ENCODE results near the gene AGRN. TPM values are rescaled to one million over a fixed set of nuclear protein-coding genes. Genes with fewer than 3 reads are reported as not detected.
"Not testable (repeated sequence)": the region's sequence is repeated elsewhere in the genome, so short reads cannot be mapped to it uniquely, and the experiment has no call there.

Gene AGRN
- total RNA-seq, 1 experiment from 2014 or later: 126 TPM

DNA sequence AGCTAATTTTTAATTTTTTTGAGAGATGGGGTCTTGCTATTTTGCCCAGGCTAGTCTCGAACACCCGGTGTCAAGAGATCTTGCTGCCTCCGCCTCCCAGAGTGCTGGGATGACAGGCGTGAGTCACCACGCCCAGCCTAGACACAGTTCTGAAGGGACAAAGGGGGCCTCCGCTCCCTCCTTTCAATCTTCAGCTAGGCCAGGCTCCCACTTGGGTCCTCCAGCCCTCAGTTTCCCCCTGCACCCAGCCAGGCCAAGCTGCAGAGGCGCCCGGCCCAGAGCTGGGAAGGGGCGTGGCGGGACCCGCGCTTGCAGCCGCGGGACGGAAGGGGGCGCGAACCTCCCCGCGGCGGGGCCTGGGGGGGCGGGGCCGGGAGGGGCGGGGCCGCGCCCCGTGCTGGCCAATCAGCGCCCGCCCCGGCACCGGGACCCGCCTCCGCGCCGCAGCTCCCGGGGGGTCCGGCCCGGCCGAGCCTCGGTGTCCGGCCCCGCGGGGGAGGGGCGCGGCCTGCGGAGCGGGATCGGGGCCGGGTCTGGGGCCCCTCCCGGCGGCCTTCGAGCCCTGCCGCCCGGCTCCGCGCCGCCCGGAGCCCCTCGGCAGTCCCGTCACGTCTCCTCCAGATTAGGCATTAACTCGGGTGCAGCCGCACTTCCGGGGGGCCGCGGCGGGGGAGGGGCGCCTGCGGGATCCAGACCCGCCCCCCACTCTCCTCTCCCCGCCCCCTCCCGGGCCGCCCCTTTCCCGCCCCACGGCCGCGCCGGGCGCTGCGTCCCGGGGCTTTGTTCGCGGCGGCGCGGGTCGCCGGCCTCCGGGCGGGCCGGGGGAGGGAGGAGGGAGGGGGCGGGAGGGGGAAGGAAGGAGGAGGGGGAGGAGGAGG, 559 bp upstream of the AGRN start:
- Histone ChIP-seq H3K27me3 (ENCODE audit: control insufficient read depth, insufficient read depth, low read length) (no peaks in the 10 kb centered on the region; the same call in 1 of the 2 replicates), H3K4me3 (ENCODE audit: insufficient read depth, low read depth, low read length) (peak overlapping the region; percentile 41)

DNA sequence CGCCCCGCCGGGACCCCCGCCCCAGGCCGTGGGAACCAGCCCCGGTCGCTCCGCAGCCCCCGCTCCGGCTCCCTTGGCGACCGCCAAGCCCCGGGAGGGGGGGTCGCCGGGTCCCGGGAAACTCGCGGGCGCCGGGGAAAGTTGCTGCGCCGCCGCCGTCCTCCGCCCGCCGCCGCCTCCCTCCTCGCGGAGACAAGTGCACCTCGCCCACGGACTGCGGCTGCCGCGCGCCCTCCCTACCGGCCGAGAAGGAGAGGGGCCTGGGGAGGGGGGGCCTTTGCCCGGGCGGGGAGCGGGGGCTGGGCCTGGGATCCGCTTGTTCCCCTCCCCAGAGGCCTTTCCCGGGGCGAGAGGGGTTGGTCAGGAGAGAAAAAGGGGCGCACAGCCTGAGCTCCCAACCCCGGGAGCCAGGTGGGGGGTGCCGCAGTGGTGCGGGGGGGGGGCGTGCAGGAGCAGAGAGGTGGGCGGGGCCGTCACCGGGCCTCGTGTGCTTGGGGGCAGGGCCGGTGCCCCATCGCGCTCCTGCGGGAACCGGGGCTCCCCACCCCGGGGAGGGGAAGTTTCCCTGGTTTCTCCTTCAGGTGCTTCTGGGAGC, 592 bp downstream of the AGRN start:
- DNase-seq: peak; percentile 85

More for the DNA sequence above, 559 bp upstream of the AGRN start:
- DNase-seq: peak; percentile 99
- peaks cover 1% of the 10 kb centered on the region for H3K36me3 ChIP-seq (replicated peaks; ENCODE audit: control insufficient read depth, insufficient read depth, low read length)

GRCh38 chr1:1021010-1021919, 1.3 kb downstream of the AGRN start:
- H3K36me3 ChIP-seq (replicated peaks; ENCODE audit: control insufficient read depth, insufficient read depth, low read length): peaks cover 1% of the 10 kb centered on the region
- H3K4me3 ChIP-seq (ENCODE audit: insufficient read depth, low read depth, low read length): peak overlapping the region; percentile 75
- DNase-seq: peak; percentile 80
- no peaks in the 10 kb centered on the region for H3K27me3 ChIP-seq (ENCODE audit: control insufficient read depth, insufficient read depth, low read length)

More for the DNA sequence above, 592 bp downstream of the AGRN start:
- no peaks in the 10 kb centered on the region for H3K27me3 ChIP-seq (ENCODE audit: control insufficient read depth, insufficient read depth, low read length)
- peak overlapping the region; percentile 75 for H3K4me3 ChIP-seq (ENCODE audit: insufficient read depth, low read depth, low read length)
- peaks cover 1% of the 10 kb centered on the region for H3K36me3 ChIP-seq (replicated peaks; ENCODE audit: control insufficient read depth, insufficient read depth, low read length)

DNA sequence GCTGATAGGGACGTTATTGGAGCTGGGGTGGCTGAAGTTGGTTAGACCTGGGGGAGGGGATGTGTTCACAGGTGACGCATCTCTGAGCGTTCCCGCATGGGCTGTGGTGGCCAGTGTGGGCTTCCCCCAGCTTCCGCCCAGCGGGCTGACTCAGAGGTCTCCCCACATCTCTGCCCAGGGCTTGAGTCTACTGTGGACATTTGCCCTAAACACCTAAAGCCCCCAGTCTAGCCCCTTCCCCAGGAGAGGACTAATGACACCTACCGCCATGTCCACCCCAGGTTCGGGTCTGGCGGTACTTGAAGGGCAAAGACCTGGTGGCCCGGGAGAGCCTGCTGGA, 2.0 kb downstream of the AGRN start:
- DNase-seq: no peak
- H3K4me3 ChIP-seq (ENCODE audit: insufficient read depth, low read depth, low read length): no peak overlapping the region
- H3K36me3 ChIP-seq (replicated peaks; ENCODE audit: control insufficient read depth, insufficient read depth, low read length): peaks cover 1% of the 10 kb centered on the region
- H3K27me3 ChIP-seq (ENCODE audit: control insufficient read depth, insufficient read depth, low read length): no peaks in the 10 kb centered on the region

DNA sequence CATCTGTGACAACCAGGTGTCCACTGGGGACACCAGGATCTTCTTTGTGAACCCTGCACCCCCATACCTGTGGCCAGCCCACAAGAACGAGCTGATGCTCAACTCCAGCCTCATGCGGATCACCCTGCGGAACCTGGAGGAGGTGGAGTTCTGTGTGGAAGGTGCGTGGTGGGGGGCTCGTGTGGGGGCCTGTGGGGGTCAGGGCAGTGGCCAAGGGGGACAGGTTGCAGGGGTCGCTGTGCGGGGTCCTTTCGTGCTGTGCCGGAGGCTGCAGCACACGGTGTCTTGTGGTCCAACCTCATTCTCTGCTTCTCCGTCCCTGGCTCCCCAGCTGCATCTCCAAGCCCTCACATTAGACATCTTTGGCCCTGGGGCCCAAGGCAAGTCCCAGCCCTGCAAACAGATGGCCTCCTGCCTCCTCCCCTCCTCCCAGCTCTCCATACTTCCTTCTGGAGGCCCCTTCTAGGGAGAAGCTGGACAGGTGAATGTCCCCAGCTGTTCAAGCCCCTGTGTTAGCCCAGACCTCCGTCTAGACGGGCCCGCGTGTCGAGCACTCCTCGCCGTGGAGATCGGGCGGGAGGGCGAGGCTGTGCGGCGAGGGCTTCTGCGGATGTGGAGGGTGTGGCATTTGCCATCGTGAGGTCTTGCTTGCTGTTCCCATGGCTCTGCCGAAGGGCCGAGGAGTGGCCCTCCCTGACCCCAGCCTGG, 2.5 kb downstream of the AGRN start:
- no peak overlapping the region for H3K4me3 ChIP-seq (ENCODE audit: insufficient read depth, low read depth, low read length)

DNA sequence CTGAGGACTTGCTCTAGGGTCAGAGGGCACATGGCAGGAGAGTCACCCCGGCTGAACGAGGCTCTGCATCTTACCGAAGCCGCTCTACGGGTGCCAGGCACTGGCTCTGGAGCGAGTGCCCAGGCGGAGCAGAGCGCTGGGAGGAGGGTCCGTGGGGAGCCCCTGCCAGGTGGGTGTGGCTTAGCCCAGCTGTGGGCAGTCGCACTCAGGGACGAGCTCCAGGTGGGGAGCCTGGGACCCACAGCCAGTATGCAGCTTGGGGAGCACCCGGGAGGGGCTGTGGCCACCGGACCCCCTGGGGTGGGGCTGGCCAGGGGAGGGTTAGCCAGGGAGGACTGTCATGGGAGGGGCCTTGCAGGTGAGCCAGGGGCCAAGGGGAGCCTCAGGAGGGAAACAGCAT, 3.8 kb downstream of the AGRN start:
- peaks cover 1% of the 10 kb centered on the region for H3K36me3 ChIP-seq (replicated peaks; ENCODE audit: control insufficient read depth, insufficient read depth, low read length)
- H3K27me3 ChIP-seq (ENCODE audit: control insufficient read depth, insufficient read depth, low read length): no peaks in the 10 kb centered on the region
- H3K4me3 ChIP-seq (ENCODE audit: insufficient read depth, low read depth, low read length): no peak overlapping the region
- peak; percentile 74 for DNase-seq

More for the DNA sequence above, 2.5 kb downstream of the AGRN start:
- Histone ChIP-seq H3K27me3 (ENCODE audit: control insufficient read depth, insufficient read depth, low read length) (no peaks in the 10 kb centered on the region), H3K36me3 (replicated peaks; ENCODE audit: control insufficient read depth, insufficient read depth, low read length) (peaks cover 1% of the 10 kb centered on the region)
- DNase-seq: no peak

DNA sequence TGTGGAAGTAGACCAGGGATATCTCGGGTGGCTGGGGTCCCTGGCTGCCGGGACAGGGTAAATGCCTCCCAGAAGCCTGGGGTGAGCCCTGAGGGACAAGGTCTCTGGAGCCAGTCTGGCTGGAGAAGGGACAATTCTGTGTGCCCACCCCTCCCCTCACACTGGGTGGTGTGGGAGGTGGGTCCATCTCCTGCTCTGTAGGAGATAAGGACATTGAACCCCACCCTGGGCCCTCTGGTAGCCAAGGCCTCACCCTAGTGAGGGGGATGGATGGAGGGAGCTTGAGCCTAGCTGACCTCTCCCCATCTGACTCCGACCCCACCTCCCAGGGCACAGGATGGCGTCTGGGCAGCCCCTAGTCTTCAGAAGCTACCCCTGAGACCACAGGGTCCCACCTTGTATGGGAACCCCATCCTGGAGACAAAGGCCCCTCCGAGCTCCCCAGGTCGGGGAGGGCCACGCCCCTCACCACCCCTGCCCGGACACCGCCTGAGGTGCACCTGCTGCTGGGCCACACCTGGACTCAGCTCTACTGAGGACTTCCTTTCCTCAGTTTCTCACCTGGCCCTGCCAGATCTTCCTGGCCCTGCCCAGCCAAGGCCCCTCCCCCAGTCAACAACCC, 4.3 kb downstream of the AGRN start:
- H3K4me3 ChIP-seq (ENCODE audit: insufficient read depth, low read depth, low read length): no peak overlapping the region

GRCh38 chr1:1024771-1025699, 5.1 kb downstream of the AGRN start:
- Histone ChIP-seq H3K36me3 (replicated peaks; ENCODE audit: control insufficient read depth, insufficient read depth, low read length) (peaks cover 1% of the 10 kb centered on the region), H3K4me3 (ENCODE audit: insufficient read depth, low read depth, low read length) (no peak overlapping the region), H3K27me3 (ENCODE audit: control insufficient read depth, insufficient read depth, low read length) (no peaks in the 10 kb centered on the region)
- DNase-seq: peak; percentile 92

More for the DNA sequence above, 4.3 kb downstream of the AGRN start:
- no peaks in the 10 kb centered on the region for H3K27me3 ChIP-seq (ENCODE audit: control insufficient read depth, insufficient read depth, low read length)
- H3K36me3 ChIP-seq (replicated peaks; ENCODE audit: control insufficient read depth, insufficient read depth, low read length): peaks cover 1% of the 10 kb centered on the region
- no peak for DNase-seq

GRCh38 chr1:1025730-1026129, 5.8 kb downstream of the AGRN start:
- DNase-seq: no peak
- Histone ChIP-seq H3K27me3 (ENCODE audit: control insufficient read depth, insufficient read depth, low read length) (no peaks in the 10 kb centered on the region), H3K36me3 (replicated peaks; ENCODE audit: control insufficient read depth, insufficient read depth, low read length) (peaks cover 1% of the 10 kb centered on the region), H3K4me3 (ENCODE audit: insufficient read depth, low read depth, low read length) (no peak overlapping the region)

GRCh38 chr1:1026599-1027413, 6.9 kb downstream of the AGRN start:
- Histone ChIP-seq H3K36me3 (replicated peaks; ENCODE audit: control insufficient read depth, insufficient read depth, low read length) (peaks cover 1% of the 10 kb centered on the region), H3K4me3 (ENCODE audit: insufficient read depth, low read depth, low read length) (no peak overlapping the region), H3K27me3 (ENCODE audit: control insufficient read depth, insufficient read depth, low read length) (no peaks in the 10 kb centered on the region)
- no peak for DNase-seq

GRCh38 chr1:1027791-1028190, 7.9 kb downstream of the AGRN start:
- no peaks in the 10 kb centered on the region for H3K27me3 ChIP-seq (ENCODE audit: control insufficient read depth, insufficient read depth, low read length)
- H3K4me3 ChIP-seq (ENCODE audit: insufficient read depth, low read depth, low read length): no peak overlapping the region
- DNase-seq: no peak
- no peaks in the 10 kb centered on the region for H3K36me3 ChIP-seq (replicated peaks; ENCODE audit: control insufficient read depth, insufficient read depth, low read length)

DNA sequence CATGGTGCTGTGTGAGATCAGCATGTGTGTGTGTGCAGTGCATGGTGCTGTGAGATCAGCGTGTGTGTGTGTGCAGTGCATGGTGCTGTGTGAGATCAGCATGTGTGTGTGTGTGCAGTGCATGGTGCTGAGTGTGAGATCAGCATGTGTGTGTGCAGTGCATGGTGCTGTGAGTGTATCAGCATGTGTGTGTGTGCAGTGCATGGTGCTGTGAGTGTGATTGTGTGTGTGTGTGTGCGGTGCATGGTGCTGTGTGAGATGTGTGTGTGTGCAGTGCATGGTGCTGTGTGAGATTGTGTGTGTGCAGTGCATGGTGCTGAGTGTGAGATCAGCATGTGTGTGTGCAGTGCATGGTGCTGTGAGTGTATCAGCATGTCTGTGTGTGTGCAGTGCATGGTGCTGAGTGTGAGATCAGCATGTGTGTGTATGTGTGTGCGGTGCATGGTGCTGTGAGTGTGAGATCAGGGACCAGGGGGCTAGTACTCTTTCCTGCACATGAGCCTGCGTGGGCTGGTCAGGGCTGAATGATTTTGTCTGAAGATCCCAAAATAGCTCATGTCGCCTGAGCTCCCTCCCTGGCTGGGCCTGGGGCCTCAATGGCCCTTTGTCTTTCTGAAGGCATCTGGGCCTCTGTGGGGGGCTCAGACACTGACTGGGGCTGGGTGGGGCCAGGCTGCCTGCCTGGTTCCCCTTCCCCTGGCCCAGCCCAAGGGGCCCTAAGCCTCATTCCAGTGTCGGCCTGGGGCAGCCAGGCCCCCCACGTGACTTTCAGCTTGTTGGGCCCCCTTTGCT, 11.1 kb downstream of the AGRN start:
- H3K36me3 ChIP-seq (replicated peaks; ENCODE audit: control insufficient read depth, insufficient read depth, low read length); H3K27me3 ChIP-seq (ENCODE audit: control insufficient read depth, insufficient read depth, low read length); H3K4me3 ChIP-seq (ENCODE audit: insufficient read depth, low read depth, low read length); DNase-seq: not testable (repeated sequence)
